ENCODE measurements around the gene TEX9. TPM values are rescaled to one million over a fixed set of nuclear protein-coding genes. Genes with fewer than 3 reads are reported as not detected.
A peak's percentile ranks its signal among the peaks of the same experiment; 100 is the strongest.

Gene TEX9
- polyA plus RNA-seq, 3 donors, result 0.03 to 0.46 TPM; not detected in 1

GRCh38 chr15:56361987-56362386, 3.2 kb upstream of the TEX9 start:
- Histone ChIP-seq H3K79me2 (ENCODE audit: insufficient read depth, low read length) (no peaks in the 10 kb centered on the region), H4K20me1 (ENCODE audit: insufficient read depth, low read length) (no peaks in the 10 kb centered on the region), H3K4me3 (replicated peaks in 1 of 3; ENCODE audit: low read depth in 2 of 3, low read length in 3 of 3) (no peak overlapping the region), H2AFZ (ENCODE audit: insufficient read depth, low read depth, low read length, poor library complexity, severe bottlenecking) (no peak overlapping the region), H3K27ac (ENCODE audit: low read depth in 1 of 2, low read length in 2 of 2) (no peak overlapping the region), H3K27me3 (ENCODE audit: control insufficient read depth in 2 of 2, insufficient read depth in 2 of 2, low read length in 2 of 2) (no peaks in the 10 kb centered on the region), H3K4me2 (replicated peaks; ENCODE audit: extremely low read depth, low read length, poor library complexity, severe bottlenecking) (no peak overlapping the region), H3K9me3 (replicated peaks in 1 of 2; ENCODE audit: control insufficient read depth in 1 of 2, insufficient read depth in 1 of 2, low read length in 2 of 2) (no peaks in the 10 kb centered on the region), H3K9ac (ENCODE audit: insufficient read depth, low read length, poor library complexity, severe bottlenecking) (no peak overlapping the region), H3K4me1 (ENCODE audit: control insufficient read depth in 1 of 2, insufficient read depth in 2 of 2, low read length in 2 of 2) (peaks cover 11 to 16% of the 10 kb centered on the region in 2 donors), H3K36me3 (replicated peaks in 1 of 2; ENCODE audit: control insufficient read depth in 1 of 2, insufficient read depth in 2 of 2, low read length in 2 of 2) (no peaks in the 10 kb centered on the region)
- no peak overlapping the region for H3K4me3 Mint-ChIP-seq
- no peak for DNase-seq
- WGBS (ENCODE audit: insufficient coverage), result no CpG with 5 or more reads among the region's 1 CpG
- intact Hi-C loops (cut with micrococcal nuclease), result no loop called here
- no peak for TF ChIP-seq CTCF (IDR thresholded peaks at IDR 0.05)
- no peak overlapping the region for H3K27ac Mint-ChIP-seq
- H3K27me3 Mint-ChIP-seq (ENCODE audit: low read depth in 3 of 3), result peaks cover 3 to 5% (median 4%) of the 10 kb centered on the region in 3 donors
- H3K9me3 Mint-ChIP-seq, result peaks cover 0 to 9% (median 4%) of the 10 kb centered on the region in 7 donors
- H3K4me1 Mint-ChIP-seq, result peaks cover 18% of the 10 kb centered on the region
- no peaks in the 10 kb centered on the region for H3K36me3 Mint-ChIP-seq

GRCh38 chr15:56366211-56366610, 985 bp downstream of the TEX9 start:
- Mint-ChIP-seq H3K27me3 (ENCODE audit: low read depth in 3 of 3) (peaks cover 3 to 7% (median 5%) of the 10 kb centered on the region in 3 donors), H3K4me1 (peaks cover 18% of the 10 kb centered on the region), H3K36me3 (no peaks in the 10 kb centered on the region), H3K27ac (no peak overlapping the region), H3K9me3 (peaks cover 0 to 9% (median 0%) of the 10 kb centered on the region in 7 donors), H3K4me3 (peak overlapping the region; percentile 90 to 95)
- peak overlapping the region; percentile 96 for H2AFZ ChIP-seq (ENCODE audit: insufficient read depth, low read depth, low read length, poor library complexity, severe bottlenecking)
- no peak overlapping the region for H3K27ac ChIP-seq (ENCODE audit: low read depth in 1 of 2, low read length in 2 of 2)
- peak overlapping the region; percentile 94 for H3K4me2 ChIP-seq (replicated peaks; ENCODE audit: extremely low read depth, low read length, poor library complexity, severe bottlenecking)
- H3K27me3 ChIP-seq (ENCODE audit: control insufficient read depth in 2 of 2, insufficient read depth in 2 of 2, low read length in 2 of 2), result no peaks in the 10 kb centered on the region
- DNase-seq, result no peak
- no CpG with 5 or more reads among the region's 2 CpGs for WGBS (ENCODE audit: insufficient coverage)
- no peaks in the 10 kb centered on the region for H4K20me1 ChIP-seq (ENCODE audit: insufficient read depth, low read length)
- H3K79me2 ChIP-seq (ENCODE audit: insufficient read depth, low read length), result no peaks in the 10 kb centered on the region
- H3K4me3 ChIP-seq (replicated peaks in 1 of 3; ENCODE audit: low read depth in 2 of 3, low read length in 3 of 3), result peak overlapping the region in 1 of 3 experiments; percentile 88
- no peak overlapping the region for H3K9ac ChIP-seq (ENCODE audit: insufficient read depth, low read length, poor library complexity, severe bottlenecking)
- intact Hi-C loops (cut with micrococcal nuclease), result no loop called here
- no peak for TF ChIP-seq CTCF (IDR thresholded peaks at IDR 0.05)
- H3K36me3 ChIP-seq (replicated peaks in 1 of 2; ENCODE audit: control insufficient read depth in 1 of 2, insufficient read depth in 2 of 2, low read length in 2 of 2), result no peaks in the 10 kb centered on the region
- peaks cover 11 to 16% of the 10 kb centered on the region in 2 donors for H3K4me1 ChIP-seq (ENCODE audit: control insufficient read depth in 1 of 2, insufficient read depth in 2 of 2, low read length in 2 of 2)
- no peaks in the 10 kb centered on the region for H3K9me3 ChIP-seq (replicated peaks in 1 of 2; ENCODE audit: control insufficient read depth in 1 of 2, insufficient read depth in 1 of 2, low read length in 2 of 2)
